Fibroblast of skin of left quadriceps (primary cell): Measurements from ENCODE around the gene ZSCAN31.
A peak's percentile ranks its signal among the peaks of the same experiment; 100 is the strongest.
"Not testable (repeated sequence)": the region's sequence is repeated elsewhere in the genome, so short reads cannot be mapped to it uniquely, and the experiment has no call there.

Source experiments
- DNase-seq, 2 experiments: peaks; one replicate each; pipeline ENCODE4 v3.0.0-alpha.2; 2013; ENCODE audit warnings: low read depth in 2 of 2

ZSCAN31 gene

DNA sequence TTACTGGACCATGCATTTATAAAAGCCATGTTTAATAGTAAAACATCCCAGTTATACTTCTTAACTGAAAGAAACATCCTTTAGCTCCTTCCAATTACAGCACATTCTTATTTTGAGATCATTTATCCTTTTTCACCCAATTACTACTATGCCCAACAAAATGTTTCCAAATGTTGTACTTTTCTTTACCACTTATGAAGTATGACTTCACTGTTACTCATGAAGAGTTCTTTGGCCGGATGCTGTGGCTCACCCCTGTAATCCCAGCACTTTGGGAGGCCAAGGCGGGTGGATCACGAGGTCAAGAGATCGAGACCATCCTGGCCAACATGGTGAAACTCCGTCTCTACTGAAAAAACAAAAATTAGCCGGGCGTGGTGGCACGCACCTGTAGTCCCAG is 18.1 kb downstream of the ZSCAN31 start:
- DNase-seq = not testable (repeated sequence)

DNA sequence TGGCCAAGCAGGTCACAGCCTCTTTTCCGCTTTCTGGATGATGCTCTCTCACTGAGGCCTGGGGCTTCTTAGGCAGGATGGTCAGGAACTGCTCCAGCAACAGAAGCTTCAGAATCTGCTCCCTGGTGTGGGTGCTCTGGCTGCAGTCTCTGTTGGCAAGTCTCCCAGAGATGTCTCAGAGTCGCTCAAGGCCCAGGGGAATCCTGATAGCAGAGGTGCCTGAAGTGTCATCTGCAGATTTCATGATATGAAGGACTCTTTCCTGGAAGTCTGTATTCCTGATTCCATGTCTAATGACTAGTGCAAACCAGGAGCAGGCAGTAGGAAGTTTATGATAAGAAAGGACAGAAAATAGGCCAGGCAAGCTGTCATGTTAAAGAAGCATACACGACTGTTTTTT is 20.3 kb downstream of the ZSCAN31 start:
- DNase-seq = no peak

DNA sequence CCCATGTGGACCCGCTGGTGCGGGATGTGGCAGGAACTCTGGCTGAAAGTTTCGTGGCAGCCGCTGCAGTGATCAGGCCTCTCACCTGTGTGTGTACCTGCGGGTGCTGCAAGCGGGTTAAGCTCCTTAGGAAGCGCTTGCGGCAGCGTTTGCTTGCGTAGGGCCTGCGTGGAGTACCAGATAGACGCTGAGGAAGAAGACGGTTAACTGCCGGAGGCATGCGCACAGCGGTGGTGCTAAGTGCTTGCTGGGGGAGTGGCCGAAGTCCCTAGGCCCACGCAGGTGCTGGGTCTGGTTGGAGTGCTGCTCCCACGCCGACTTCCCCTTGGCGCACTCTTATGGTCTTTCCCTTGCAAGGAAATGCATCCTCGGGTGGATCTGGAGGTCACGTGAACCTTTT is 23.0 kb downstream of the ZSCAN31 start:
- DNase-seq = no peak

GRCh38 chr6:28311139-28311823 is 24.7 kb downstream of the ZSCAN31 start:
- no peak for DNase-seq

DNA sequence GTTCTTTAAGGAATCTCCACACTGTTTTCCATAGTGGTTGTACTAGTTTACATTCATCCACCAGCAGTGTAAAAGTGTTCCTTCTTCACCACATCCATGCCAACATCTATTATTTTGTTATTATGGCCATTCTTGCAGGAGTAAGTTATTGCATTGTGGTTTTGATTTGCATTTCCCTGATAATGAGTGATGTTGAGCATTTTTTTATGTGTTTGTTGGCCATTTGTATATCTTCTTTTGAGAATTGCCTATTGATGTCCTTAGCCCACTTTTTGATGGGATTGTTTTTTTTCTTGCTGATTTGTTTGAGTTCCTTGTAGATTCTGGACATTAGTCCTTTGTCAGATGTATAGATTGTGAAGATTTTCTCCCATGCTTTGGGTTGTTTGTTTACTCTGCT is 29.6 kb downstream of the ZSCAN31 start:
- DNase-seq = not testable (repeated sequence)

DNA sequence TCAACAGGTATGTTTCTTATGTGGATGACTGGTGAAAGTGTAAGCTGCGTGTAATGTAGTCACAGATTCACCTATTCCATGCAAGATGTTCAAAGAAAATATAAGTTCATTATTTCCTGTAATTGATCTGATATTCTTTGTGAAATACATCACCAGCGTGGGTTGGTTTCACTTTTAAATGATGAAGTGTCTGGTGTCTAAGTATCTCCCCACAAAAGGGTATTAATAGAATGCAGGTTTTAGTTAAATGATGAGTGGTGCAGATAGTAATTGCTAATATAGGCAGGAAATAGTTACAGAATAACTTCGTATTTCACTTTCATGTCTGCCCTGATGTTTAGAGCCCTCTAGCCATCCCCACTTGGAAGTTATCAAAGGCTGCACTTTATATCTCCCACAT is 32.4 kb downstream of the ZSCAN31 start:
- DNase-seq = no peak

DNA sequence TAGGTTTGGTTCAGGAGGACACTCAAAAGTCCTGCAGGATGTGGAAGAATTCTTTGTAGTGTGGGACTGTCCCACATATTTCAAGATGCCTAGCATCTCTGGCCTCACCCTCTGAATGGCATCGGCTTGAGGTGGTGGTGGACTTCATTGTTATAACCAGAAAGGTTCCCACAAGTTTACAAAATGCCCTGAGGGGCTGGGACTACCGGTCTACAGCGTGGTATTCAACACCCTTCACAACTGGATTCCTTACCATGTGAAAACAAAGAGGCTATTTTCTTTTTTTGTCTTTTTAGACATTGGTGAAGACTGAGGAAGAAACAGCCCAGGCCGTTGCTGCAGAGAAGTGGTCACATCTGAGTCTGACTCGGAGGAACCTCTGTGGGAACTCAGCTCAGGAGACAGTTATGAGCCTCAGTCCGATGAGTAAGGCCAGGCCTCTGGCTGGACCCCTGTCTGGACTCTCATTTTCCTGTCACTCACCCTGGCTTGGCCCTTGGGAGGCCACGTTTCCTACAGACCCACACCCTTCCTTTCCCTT is 39.4 kb downstream of the ZSCAN31 start:
- DNase-seq = no peak

DNA sequence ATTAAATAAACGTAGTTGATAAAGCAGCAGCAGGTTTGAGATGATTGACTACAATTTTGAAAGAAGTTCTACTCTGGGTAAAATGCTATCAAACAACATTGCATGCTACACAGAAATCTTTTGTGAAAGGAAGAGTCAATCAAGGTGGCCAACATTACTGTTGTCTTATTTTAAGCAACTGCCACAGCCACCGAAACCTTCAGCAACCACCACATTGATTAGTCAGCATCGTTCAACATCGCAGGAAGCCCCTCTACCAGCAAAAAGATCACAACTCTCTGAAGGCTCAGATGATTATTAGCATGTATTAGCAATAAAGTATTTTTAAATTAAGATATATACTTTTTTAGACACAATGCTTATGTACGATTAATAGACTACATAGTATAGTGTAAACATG is 40.6 kb downstream of the ZSCAN31 start:
- no peak for DNase-seq

- DNase-seq = no peak
Observed at GRCh38 chr6:28291573-28291972, 44.4 kb downstream of the ZSCAN31 start.

- no peak for DNase-seq
Observed at GRCh38 chr6:28282926-28283325, 53.0 kb downstream of the ZSCAN31 start.

GRCh38 chr6:28281288-28282064 is 54.5 kb downstream of the ZSCAN31 start, which contains the start of gene PGBD1:
Gene PGBD1, plus strand, starts transcription at chr6:28281572. Its CDS starts 2,242 bp downstream, at chr6:28283814.
- peak; percentile 44 to 46 for DNase-seq

- no peak for DNase-seq
Observed at GRCh38 chr6:28280595-28281287, 55.2 kb downstream of the ZSCAN31 start.

DNA sequence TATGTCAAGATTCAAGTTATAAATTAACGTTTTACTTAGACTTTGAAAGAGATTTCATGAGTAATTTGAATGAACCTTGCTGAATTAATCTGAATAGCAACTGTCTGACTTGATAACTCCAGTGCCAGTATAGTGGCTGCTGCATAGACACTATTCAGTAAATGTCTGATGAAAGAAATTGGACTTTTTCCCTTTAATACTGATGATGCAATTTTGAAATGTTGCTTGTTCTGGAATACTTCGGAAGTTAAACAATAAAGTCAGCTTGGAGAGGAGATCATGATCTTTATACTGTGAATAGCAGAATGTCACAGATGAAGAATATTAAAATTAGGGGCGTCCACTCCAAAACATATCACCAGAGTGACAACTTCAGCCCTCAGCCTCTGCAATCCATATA is 58.2 kb downstream of the ZSCAN31 start:
- DNase-seq = no peak

DNA sequence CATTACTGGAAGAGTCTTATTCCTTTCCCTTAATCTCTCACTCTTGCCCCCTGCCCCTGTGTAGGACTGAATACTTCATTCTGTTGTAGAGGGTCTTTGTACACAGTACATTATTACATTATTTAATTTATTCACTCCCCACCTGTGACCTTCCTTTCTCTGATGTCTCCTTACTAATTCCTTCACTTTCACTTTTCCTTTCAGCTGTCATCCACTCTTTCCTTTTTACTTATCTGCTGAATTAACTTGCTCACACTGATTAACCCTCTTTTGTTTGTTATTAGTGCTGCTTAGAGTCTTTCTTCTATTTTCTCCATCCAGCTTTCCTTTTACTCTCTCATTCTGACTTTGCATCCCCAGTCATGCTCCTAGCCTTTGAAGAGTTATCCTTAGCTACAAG is 61.1 kb downstream of the ZSCAN31 start:
- DNase-seq = no peak
